Aorta (tissue), 5 donors: Measurements from ENCODE around the gene DEDD. TPM values are rescaled to one million over a fixed set of nuclear protein-coding genes. Genes with fewer than 3 reads are reported as not detected.
A peak's percentile ranks its signal among the peaks of the same experiment; 100 is the strongest.

Experiments used
- ATAC-seq: fragments of 200-7000 bp; cut with Tn5 transposase; one replicate; pipeline ENCODE4 v1.9.1; 2022; ENCODE audit warnings: moderate library complexity; ENCODE audit not compliant: low FRiP score
- DNase-seq, 2 donors: peaks; one replicate each; pipeline ENCODE4 v3.0.0-alpha.2; 2020
- H3K27ac ChIP-seq, 2 donors: one replicate each; pipeline ENCODE4 v1.5.1; 2013; ENCODE audit warnings: low read length in 2 of 2, mild to moderate bottlenecking in 2 of 2, moderate library complexity in 2 of 2, control low read depth in 1 of 2, inconsistent platforms in 1 of 2, low read depth in 1 of 2
- H3K27me3 ChIP-seq, 2 donors: one replicate each; pipeline ENCODE4 v1.6.1; 2013; ENCODE audit warnings: control low read depth in 1 of 2, low read length in 1 of 2, mild to moderate bottlenecking in 1 of 2, moderate library complexity in 1 of 2; ENCODE audit not compliant: insufficient read depth in 2 of 2, control insufficient read depth in 1 of 2
- H3K36me3 ChIP-seq, 2 donors: one replicate each; pipeline ENCODE4 v1.6.1; 2013; ENCODE audit warnings: control low read depth in 1 of 2, low read length in 1 of 2, mild to moderate bottlenecking in 1 of 2; ENCODE audit not compliant: insufficient read depth in 2 of 2, control insufficient read depth in 1 of 2
- H3K4me1 ChIP-seq, 2 donors: one replicate each; pipeline ENCODE4 v1.6.1; 2013; ENCODE audit warnings: low read length in 2 of 2, control low read depth in 1 of 2, mild to moderate bottlenecking in 1 of 2, moderate library complexity in 1 of 2; ENCODE audit not compliant: insufficient read depth in 2 of 2, control insufficient read depth in 1 of 2
- H3K4me3 ChIP-seq, 2 donors: one replicate each; pipeline ENCODE4 v1.5.1; 2013; ENCODE audit warnings: low read length in 2 of 2, control low read depth in 1 of 2, mild to moderate bottlenecking in 1 of 2
- H3K9me3 ChIP-seq: one replicate; pipeline ENCODE4 v1.6.1; 2013; ENCODE audit warnings: mild to moderate bottlenecking, low read length; ENCODE audit not compliant: control insufficient read depth
- WGBS, 2 donors: extraction: QIAGEN DNeasy Blood & Tissue Kit; methylation state at CpG; one replicate each; pipeline ENCODE4 v1.1.7; 2013; 5-methylcytosine and 5-hydroxymethylcytosine counted together
- intact Hi-C, 2 donors: fragments of 100-400 bp; cut with DNase I; formaldehyde crosslinking; loops; one replicate each; pipeline versions ENCODE4 v1.14.2 to v1.15.0; 2022
- polyA plus RNA-seq, 2 donors: library from polyadenylated mRNA; stranded (reverse); fragments of 200-250 nt; gene quantifications; one replicate each; pipeline ENCODE4 v1.2.3, GENCODE V29; 2013
- total RNA-seq, 2 donors: library from RNA; stranded (reverse); fragmentation: NEBNext Ultra II Directional; extraction: Animal tissue kit (Norgen Biotek cat#: 25700); gene quantifications; one replicate each; pipeline ENCODE4 v1.2.1, GENCODE V29; 2021
- donor health status: healthy with polysubstance abuse.
- donor health status: Bipolar disorder and iron deficiency.
- donor health status: DM: no; HTN: no; CAD: no.
- donor health status: DM: no; HTN: no; CAD: no.
- donor health status: DM: yes; HTN: yes; CAD: no.

Gene DEDD
- total and polyA plus RNA-seq, 4 donors, result 25.2 to 46.8 (median 42.2) TPM

DNA sequence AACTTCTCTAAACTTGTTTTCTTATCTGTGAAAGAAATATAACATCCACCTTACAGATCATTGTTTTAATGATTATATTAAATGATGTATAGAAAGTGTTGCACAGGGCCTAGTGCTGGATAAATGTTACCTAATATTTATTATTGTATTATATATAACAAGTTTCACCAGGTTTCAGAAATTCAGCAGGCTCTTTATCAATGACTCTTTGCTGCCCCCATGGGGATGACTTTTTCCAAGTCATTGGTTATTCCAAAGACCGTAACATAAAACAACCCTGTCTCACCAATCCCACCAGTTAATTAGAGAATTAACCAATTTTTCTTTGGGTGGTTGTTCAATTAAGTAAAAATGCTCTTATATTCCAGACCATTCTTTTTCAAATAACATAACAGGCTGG, 7.3 kb upstream of the DEDD start:
- H3K36me3 ChIP-seq, result no peaks in the 10 kb centered on the region
- no peak overlapping the region for H3K27ac ChIP-seq
- 25 to 32% methylated on average over 1 of the region's 1 CpG for WGBS, 2 donors
- H3K27me3 ChIP-seq, result no peaks in the 10 kb centered on the region
- ATAC-seq (no peak), DNase-seq (no peak)
- H3K4me1 ChIP-seq, result no peaks in the 10 kb centered on the region
- no peak overlapping the region for H3K4me3 ChIP-seq
- intact Hi-C loops, result no loop called here
- H3K9me3 ChIP-seq, result no peaks in the 10 kb centered on the region

DNA sequence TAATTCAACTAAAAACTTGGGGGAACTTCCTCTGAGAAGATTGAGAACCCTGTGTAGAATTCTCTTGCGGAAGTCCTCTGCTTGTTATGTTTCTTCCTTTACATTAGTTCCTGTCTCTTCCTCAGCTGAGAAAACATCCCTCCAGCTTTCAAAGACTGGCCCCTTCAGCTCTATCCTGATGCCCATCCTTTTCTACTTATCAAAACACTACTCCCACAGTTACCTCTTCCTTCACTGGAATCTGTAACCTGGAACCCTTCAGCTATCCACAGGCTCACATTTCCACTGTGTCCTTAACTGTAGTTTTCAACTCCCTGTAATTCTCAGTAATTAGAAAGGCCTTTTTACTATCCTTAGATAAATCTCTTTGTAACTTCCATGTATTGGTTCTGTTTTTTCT, 6.0 kb upstream of the DEDD start:
- WGBS, 2 donors, result 60 to 77% methylated on average over 1 of the region's 1 CpG

GRCh38 chr1:161137881-161138280, 5.4 kb upstream of the DEDD start:
- no peak overlapping the region for H3K4me3 ChIP-seq
- no peaks in the 10 kb centered on the region for H3K36me3 ChIP-seq
- ATAC-seq (no peak), DNase-seq (no peak)
- intact Hi-C loops, result no loop called here
- H3K9me3 ChIP-seq, result no peaks in the 10 kb centered on the region
- 55 to 65% methylated on average over 3 of the region's 3 CpGs for WGBS, 2 donors
- no peak overlapping the region for H3K27ac ChIP-seq
- no peaks in the 10 kb centered on the region for H3K27me3 ChIP-seq
- no peaks in the 10 kb centered on the region for H3K4me1 ChIP-seq

More for the DNA sequence above, 6.0 kb upstream of the DEDD start:
- no peak overlapping the region for H3K27ac ChIP-seq
- no peaks in the 10 kb centered on the region for H3K27me3 ChIP-seq
- ATAC-seq (no peak), DNase-seq (no peak)
- H3K9me3 ChIP-seq, result no peaks in the 10 kb centered on the region
- no peak overlapping the region for H3K4me3 ChIP-seq
- no peaks in the 10 kb centered on the region for H3K36me3 ChIP-seq
- intact Hi-C loops, result no loop called here
- no peaks in the 10 kb centered on the region for H3K4me1 ChIP-seq

DNA sequence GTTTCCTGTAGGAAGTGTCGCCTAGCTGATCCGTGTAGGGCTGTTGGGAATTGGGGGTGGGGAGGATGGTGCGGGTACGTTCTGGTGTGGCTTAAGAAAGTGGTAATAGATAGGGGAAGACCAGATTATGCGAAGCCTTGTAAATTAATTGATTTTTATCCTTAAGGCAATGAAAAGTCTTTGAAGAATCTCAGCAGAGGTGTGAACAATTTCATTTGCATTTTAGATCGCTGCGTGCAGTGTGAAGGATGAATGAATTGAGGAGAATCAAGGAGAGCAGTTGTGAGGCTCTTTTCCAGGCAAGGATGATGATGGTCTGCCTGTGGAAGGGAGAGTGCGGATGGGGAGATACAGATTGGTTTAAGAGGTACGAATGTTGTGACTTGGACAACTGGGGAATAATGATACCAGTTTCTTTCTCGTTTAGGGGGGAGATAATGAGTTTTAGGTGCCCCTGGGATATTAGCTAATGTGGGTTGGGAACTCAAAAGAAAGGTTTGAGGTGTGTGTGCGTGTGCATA, 813 bp upstream of the DEDD start:
- 2 to 3% methylated on average over 11 of the region's 11 CpGs for WGBS, 2 donors
- peak overlapping the region; percentile 63 to 79 for H3K27ac ChIP-seq
- DNase-seq (no peak), ATAC-seq (no peak)
- no peaks in the 10 kb centered on the region for H3K4me1 ChIP-seq
- H3K9me3 ChIP-seq, result no peaks in the 10 kb centered on the region
- H3K27me3 ChIP-seq, result no peaks in the 10 kb centered on the region
- intact Hi-C loops, result loop anchor here (2.0 kb wide), 2 partner anchors 20 to 26 kb away; partner anchors contain the start of genes UFC1 (in 1 of the 2) and USP21 (in 1 of the 2)
- peak overlapping the region; percentile 61 to 92 for H3K4me3 ChIP-seq
- H3K36me3 ChIP-seq, result no peaks in the 10 kb centered on the region

GRCh38 chr1:161131523-161132409, 701 bp downstream of the DEDD start:
- H3K27ac ChIP-seq, result peak overlapping the region in 1 of 2 donors; percentile 79
- intact Hi-C loops, result loop anchor here (2.0 kb wide), 2 partner anchors 21 to 27 kb away; partner anchors contain the start of genes UFC1 (in 1 of the 2) and USP21 (in 1 of the 2)
- no peak for DNase-seq
- no peaks in the 10 kb centered on the region for H3K27me3 ChIP-seq
- peak overlapping the region; percentile 61 to 92 for H3K4me3 ChIP-seq
- no peaks in the 10 kb centered on the region for H3K36me3 ChIP-seq
- WGBS, 2 donors, result 1% methylated on average over 22 of the region's 22 CpGs
- no peaks in the 10 kb centered on the region for H3K9me3 ChIP-seq
- ATAC-seq, result peak; percentile 48
- H3K4me1 ChIP-seq, result no peaks in the 10 kb centered on the region

DNA sequence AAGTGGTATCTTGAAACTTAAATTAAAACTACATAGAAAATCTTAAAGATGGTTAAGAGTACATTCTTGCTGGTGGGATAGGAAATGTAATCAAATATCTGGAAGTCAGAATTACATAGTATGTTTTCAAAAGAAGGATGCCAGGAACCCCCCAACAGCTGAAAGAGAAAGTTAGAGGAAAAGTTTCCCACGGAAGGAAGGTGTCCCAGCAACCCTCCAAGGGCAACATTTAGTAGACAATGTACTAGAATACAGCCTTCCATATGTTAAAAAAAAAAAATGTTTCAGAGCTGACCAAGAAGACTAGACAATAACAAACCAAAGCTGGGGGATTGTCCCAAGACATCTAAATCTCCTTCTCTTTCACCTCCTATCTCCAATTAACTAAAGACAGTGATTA, 2.2 kb downstream of the DEDD start:
- DNase-seq (no peak), ATAC-seq (no peak)
- intact Hi-C loops, result no loop called here
- 19 to 23% methylated on average over 1 of the region's 1 CpG for WGBS, 2 donors
- no peaks in the 10 kb centered on the region for H3K9me3 ChIP-seq
- H3K4me1 ChIP-seq, result no peaks in the 10 kb centered on the region
- H3K27me3 ChIP-seq, result no peaks in the 10 kb centered on the region
- H3K36me3 ChIP-seq, result no peaks in the 10 kb centered on the region
- H3K27ac ChIP-seq, result no peak overlapping the region
- H3K4me3 ChIP-seq, result no peak overlapping the region

GRCh38 chr1:161128591-161129420, 3.7 kb downstream of the DEDD start:
- Histone ChIP-seq H3K27me3 (no peaks in the 10 kb centered on the region), H3K4me3 (no peak overlapping the region), H3K27ac (no peak overlapping the region), H3K36me3 (peaks cover 0 to 6% of the 10 kb centered on the region in 2 donors), H3K9me3 (no peaks in the 10 kb centered on the region), H3K4me1 (no peaks in the 10 kb centered on the region)
- DNase-seq (no peak), ATAC-seq (no peak)
- intact Hi-C loops, result no loop called here
- 93 to 95% methylated on average over 4 of the region's 4 CpGs for WGBS, 2 donors

DNA sequence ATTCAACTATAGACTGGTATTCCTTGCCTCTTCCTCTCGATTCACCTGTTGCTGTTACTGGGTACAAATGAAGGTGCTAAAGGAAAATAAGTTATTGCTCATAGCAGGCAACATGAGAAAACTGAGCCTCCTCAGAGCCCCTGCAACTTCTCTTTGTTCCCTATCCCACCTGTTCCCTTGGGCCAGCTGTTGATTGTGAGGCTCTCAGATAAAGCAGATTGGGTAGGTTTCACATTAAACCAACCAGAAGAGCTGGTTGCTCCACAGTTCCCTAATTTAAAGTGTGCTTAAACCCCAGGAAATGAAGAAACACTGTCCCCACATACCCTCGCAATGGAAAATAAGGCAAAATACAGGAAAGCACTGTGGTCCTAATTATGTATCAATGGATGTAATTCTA, 4.8 kb downstream of the DEDD start:
- ATAC-seq (no peak), DNase-seq (no peak)
- Histone ChIP-seq H3K9me3 (no peaks in the 10 kb centered on the region), H3K4me1 (no peaks in the 10 kb centered on the region), H3K4me3 (no peak overlapping the region), H3K27me3 (no peaks in the 10 kb centered on the region), H3K36me3 (peaks cover 3 to 11% of the 10 kb centered on the region in 2 donors), H3K27ac (no peak overlapping the region)
- intact Hi-C loops, result no loop called here
- WGBS, 2 donors, result 83 to 90% methylated on average over 2 of the region's 2 CpGs
